NCI-H69 (cell line): Measurements from ENCODE around the gene ARHGDIB.
A peak's percentile ranks its signal among the peaks of the same experiment; 100 is the strongest.

Experiments
- DNase-seq: peaks from one replicate; lab custom pipeline; 2025; lab: John Stamatoyannopoulos, UW

ARHGDIB gene

DNA sequence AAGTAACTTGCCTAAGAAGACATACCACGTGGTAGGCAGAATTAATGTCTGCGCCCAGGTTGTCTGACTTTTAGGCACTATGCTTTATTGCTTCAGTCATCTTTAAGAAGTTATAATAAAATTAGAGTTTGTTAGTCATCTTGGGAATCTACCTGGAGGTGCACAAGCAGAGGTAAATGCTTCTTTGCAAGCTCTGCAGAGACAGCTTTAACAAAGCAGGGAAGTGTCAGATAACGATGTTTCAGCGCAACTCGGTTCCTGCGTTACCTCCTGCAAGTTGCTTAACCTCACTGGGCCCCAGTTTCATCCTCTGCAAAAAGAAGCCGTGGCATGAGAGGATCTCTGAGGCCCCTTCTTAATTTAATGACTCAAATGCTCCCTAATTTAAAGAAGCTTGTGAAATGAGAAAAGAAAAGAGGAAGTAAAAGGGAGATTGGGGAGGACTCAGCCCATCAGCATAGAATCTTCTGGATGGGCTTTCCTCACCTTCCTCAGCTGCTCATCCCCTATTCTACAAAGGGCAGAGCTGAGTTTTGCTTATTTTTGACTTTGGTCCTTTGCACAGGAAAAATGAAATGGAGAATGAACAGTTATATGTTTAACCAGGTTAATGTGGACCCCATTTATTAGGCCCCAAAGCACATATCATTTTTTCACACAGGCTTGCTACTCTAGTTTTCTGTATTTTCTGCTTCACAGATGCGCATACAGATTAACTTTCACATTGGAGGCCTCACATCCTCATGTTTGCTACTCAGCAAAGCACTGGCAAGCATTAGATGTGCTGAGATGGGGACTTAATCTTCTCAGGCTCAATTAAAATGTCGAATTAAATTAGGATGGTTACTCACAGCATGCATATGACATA lies 5.1 kb downstream of the ARHGDIB start:
- DNase-seq = no peak

DNA sequence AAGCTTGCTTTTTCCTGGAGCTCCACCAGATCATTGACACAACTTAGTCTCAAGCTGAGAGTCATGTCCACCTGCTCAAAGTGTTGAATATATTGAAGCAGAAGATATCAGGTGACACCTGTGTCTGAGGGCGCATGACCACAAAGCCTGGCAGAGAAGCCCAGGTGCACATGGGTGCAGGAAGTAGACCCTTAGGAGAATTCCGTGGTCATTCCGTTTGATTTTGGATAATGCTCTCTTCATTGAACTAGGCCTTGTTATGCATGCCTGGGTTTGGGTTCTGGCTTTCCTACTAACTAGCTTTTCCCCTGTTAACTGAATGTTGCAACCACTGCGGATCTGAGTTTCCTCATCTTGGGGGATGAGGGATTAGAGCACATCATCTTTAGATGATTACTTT lies 7.1 kb downstream of the ARHGDIB start:
- DNase-seq = no peak

DNA sequence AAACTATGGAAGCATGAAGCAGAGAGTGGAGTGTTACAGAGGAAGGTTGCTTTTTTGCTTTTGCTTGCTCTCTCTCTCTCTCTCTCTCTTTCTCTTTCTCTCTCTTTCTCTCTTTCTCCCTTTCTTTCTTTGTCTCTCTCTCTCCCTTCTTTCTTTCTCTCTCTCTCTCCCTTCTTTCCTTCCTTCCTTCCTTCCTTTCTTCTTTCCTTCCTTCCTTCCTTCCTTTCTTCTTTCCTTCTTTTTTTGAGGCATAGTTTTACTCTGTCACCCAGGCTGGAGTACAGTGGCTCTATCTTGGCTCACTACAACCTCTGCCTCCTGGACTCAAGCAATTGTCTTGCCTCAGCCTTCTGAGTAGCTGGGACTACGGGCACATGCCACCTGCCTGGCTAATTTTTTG lies 7.6 kb downstream of the ARHGDIB start:
- no peak for DNase-seq

GRCh38 chr12:14952299-14952921 lies 9.0 kb downstream of the ARHGDIB start:
- no peak for DNase-seq

GRCh38 chr12:14951851-14952250 lies 9.6 kb downstream of the ARHGDIB start:
- no peak for DNase-seq

DNA sequence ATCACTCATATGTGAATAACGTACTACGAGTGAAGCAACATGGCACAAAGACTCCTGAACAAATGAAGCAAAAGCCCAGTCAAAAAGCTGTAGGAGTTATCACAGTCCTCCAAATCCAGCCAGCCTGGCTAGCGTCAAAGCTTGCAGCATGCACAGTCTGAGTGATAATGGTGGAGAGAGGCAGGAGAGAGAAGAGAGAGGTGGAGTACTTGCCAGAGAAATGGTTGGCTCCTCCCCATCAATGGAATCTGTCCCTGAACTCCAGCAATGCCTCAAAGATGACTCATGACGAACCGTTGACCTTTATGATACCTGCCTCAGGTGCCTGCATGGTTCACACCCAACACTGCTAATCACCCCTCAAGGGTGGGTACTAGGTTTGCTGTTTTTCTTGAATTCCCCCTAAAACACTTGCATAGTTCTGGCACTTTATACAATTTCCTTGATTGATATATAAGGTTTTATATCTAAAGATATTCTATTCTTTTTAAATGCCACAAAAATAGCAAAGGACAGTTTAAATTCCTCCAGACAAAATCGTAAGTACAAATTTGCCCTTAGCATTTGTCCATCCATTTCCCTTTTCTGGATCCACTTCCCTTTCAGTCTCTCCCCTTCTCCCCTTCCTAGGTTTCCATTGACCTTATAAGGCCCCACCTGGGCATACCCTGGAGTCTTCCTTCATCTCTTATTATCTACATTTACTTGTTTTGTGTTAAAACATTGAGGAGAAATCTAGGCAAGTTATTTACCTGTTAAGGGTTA lies 10.2 kb downstream of the ARHGDIB start:
- DNase-seq = no peak

DNA sequence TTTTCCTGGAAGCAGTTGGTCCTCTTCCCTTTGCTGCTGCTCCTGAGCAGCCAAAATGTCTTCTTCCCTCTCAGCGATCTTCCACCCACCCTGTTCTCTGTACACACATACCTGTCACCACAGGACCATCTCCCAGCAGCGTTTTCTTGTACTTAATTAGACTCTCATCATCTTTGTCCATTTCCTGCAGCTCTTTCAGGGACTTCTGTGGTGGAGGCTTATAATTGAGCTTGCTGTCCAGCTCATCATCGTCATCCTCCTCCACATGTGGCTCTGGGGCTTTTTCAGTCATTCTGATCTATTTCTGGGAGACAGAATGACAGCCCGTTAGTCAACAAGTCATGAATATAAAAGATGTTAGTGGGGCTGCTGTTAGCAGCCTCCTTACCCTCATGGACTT lies 11.0 kb downstream of the ARHGDIB start:
- no peak for DNase-seq

DNA sequence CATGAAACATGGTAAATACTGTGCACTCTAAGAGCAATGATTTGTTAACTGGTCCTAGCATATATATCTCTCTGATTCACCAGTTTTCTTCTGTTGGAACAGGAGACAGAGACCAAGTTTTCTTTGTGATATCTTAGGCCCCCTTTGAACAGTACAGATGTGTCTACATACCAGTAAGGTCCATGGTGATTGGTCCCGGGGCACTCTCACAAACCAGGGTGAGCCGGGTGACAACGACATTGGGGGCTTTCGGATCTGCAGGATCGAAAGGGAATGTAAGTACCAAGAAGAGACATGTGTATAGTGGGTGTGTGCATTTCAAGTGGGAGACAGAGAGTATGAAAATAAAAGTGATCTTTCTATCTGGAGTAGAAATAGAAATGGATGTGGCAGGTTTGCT lies 11.8 kb downstream of the ARHGDIB start:
- no peak for DNase-seq

- DNase-seq = peak; percentile 32
Measured at GRCh38 chr12:14948672-14949071, 12.7 kb downstream of the ARHGDIB start.

DNA sequence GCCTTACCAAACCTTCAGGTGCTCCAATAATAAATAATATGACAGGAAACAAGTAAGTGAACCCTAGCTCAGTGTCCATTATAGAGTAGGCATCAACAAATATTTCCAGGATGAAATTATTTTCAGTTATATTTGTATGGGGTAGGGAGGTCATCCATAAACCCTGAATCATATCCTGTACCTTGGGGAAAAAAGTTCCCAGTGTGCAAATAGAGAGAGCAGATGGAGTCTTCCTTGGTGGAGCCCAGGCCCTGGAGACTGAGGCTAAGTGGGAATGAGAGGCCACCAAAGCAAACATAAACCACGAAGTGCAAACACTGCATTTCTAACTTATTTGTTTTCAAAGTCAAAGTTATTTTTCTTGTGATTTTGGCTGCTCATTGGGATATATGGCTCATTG lies 14.5 kb downstream of the ARHGDIB start:
- peak; percentile 1 for DNase-seq

DNA sequence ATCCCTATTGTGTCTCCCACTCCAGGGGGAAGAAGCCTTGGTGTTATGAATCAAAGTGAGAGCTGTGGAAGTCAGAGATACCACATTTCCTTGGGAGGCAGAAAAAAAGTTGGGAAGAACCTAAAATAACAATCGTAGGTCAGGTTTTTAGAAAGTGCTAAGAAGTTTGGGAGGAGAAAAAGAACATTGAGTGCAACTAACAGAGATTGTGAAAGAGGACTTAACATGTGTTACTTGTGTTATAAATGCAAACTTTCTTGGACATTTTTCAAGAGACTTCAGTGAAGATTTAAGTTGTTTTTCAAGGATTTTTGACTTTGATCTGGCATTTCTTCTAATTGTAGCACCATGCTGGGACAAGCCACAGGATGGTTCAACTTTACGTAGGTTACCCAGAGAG lies 15.2 kb downstream of the ARHGDIB start:
- no peak for DNase-seq

DNA sequence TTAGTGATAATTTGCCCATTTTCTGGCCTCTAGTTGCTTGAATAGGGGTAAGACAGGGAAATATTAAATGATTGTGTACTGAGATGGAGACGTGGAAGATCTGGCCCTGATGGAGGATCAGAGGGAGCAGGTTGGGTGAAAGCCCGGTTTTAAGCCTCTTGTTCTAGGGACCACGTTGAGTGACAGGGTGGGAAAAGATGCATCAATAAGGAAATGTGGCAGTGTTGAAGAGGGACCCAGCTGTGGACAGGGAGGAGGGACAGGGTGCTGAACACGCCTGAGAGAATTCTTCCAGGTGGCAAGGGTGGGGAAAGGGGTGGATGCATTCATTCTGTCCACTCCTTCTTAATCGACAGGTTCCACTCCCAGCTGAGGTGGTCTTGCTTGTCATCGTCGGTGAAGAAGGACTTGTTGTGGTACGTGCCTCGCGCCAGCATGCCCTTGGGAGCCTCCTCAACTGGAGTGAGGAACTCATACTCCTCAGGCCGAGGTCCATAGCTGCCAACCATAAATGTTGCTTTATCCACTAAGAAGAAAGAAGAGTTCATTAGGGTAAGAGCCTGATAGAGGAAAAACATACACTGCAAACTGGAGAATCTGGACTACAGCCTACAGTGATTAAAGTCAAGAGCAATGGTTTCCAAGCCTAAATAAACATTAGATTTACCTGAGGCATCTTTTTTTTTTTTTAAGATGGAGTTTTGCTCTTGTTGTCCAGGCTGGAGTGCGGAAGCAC lies 19.0 kb downstream of the ARHGDIB start:
- no peak for DNase-seq

DNA sequence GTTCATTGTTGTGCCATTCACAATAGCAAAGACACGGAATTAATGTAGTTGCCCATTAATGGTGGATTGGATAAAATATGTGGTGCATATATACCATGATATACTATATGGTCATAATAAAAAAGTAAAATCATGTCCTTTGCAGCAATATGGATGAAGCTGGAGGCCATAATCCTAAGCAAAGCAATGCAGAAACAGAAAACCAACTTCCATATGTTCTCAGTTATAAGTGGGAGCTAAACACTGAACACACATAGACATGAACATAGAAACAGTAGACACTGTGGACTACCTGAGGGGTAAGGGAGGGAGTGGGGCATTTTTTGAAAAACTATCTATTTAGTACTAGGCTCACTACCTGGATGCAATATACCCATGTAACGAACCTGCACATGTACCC lies 20.0 kb downstream of the ARHGDIB start:
- DNase-seq = no peak

- DNase-seq = no peak
Measured at GRCh38 chr12:14938301-14938700, 23.1 kb downstream of the ARHGDIB start, which contains the start of gene ERP27. Gene ERP27 (minus strand): TSS chr12:14938537. CDS start chr12:14938508, 29 bp downstream.

DNA sequence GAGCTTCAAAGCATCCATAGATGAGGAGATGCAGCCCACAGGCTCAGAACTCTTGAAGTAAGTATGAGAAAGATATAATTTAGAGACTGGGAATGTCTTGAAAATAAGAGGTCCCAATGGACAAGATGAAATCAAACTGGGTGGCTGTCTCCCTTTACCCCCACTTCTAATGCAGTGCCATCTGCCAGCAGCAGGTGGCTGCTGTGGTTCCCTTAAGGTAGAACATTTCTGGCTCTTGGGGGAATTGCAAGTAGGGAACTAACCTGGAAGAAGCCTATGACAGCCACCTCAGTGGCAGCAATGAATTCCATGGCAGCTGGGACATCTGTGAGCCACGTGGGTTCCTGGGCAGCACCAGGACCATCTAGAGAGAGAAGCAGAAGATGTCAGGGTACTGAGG lies 23.7 kb downstream of the ARHGDIB start:
- no peak for DNase-seq

DNA sequence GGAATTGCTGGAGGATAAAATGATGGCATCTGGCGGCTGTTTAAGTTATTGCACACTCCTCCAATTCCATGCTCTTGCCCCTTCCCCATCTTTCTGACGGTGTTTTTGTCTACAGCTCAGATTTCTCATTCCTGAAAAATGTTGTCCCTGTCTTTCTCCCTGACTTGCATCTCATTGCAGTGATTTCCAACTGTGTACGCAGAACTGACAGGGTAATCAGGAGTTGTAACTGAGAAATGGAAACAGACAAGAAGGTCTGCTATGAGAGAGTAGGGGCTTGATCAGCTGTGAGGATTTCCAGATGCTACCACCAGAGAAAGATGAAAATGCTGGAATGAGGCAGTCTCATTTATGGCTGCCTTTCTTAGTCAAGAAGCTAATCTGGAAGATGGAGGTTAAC lies 24.4 kb downstream of the ARHGDIB start:
- DNase-seq = no peak

- DNase-seq = peak; percentile 2
Measured at GRCh38 chr12:14936224-14936861, 25.1 kb downstream of the ARHGDIB start.

DNA sequence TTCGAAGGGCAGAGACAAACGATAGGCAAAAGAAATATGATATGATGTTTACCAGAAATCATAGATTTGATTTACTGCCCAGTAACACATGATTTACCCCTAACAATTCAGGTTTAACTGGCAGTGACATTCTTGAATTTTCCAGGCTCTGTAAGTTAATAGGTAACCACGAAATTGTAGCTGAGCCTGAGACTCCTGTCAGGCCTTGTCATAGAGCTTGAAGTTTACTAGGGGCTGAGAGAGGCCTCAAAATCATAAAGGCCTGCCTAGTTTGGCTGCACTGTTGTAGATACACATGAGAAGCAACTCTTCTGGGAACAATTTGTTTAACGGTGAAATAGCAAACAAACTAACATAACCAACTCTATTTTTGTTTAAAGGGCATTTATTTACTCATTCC lies 26.4 kb downstream of the ARHGDIB start:
- DNase-seq = no peak

- no peak for DNase-seq
Measured at GRCh38 chr12:14934511-14934910, 26.9 kb downstream of the ARHGDIB start.

GRCh38 chr12:14931791-14932560 lies 29.4 kb downstream of the ARHGDIB start:
- no peak for DNase-seq

DNA sequence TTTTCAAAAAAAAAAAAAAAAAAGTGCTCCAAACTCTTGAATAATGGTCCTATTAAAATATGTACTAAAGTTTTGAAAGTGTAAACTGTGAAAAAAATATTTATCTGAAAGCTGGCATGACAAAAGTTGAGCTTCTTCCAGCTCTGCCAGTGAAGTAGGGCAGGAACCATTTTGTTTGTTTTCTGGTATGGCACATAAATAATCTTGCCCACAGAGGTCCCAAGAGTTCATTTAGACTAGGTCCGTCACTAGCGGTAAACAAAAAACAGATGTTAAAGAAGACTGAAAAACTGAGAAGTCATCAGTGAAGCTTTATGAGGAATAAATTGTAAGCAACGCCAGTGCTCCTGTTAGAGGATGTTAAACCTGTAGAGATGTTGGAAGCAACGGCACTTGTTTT lies 30.0 kb downstream of the ARHGDIB start:
- no peak for DNase-seq
